HepG2 (cell line): ENCODE data around the gene FBXO10. TPM values are rescaled to one million over a fixed set of nuclear protein-coding genes. Genes with fewer than 3 reads are reported as not detected.
A peak's percentile ranks its signal among the peaks of the same experiment; 100 is the strongest.

ENCODE experiments used
- GATAD1 ChIP-seq: IDR thresholded peaks from 2 replicates; pipeline ENCODE4 v1.6.1; 2016; ENCODE audit warnings: missing genetic modification reagents, missing compliant biosample characterization
- HDAC1 ChIP-seq: sonication (generic); formaldehyde crosslinking; IDR thresholded peaks from 2 replicates; pipeline ENCODE4 v1.5.1; 2020; ENCODE audit warnings: mild to moderate bottlenecking, missing genetic modification reagents
- IKZF1 ChIP-seq: fragments of 450-650 bp; IDR thresholded peaks from 2 replicates; pipeline ENCODE4 v1.7.1; 2016
- KAT8 ChIP-seq: IDR thresholded peaks from 2 replicates; pipeline ENCODE4 v1.6.1; 2016; ENCODE audit warnings: missing genetic modification reagents, missing compliant biosample characterization
- KLF12 ChIP-seq: sonication (generic); formaldehyde crosslinking; IDR thresholded peaks from 2 replicates; pipeline ENCODE4 v1.4.0; 2020; ENCODE audit warnings: missing genetic modification reagents, borderline replicate concordance
- KLF16 ChIP-seq, 2 experiments: sonication (generic) in 1 of 2; formaldehyde crosslinking in 1 of 2; IDR thresholded peaks; 2 replicates each; pipeline versions ENCODE4 v1.6.1 to v1.8.0; 2016 to 2023; ENCODE audit warnings: missing genetic modification reagents in 2 of 2, missing compliant biosample characterization in 1 of 2
- NAIF1 ChIP-seq: sonication (generic); formaldehyde crosslinking; IDR thresholded peaks from 2 replicates; pipeline ENCODE4 v1.5.0; 2020; ENCODE audit warnings: mild to moderate bottlenecking, missing genetic modification reagents, borderline replicate concordance
- SOX13 ChIP-seq, 3 experiments: fragments of 450-650 bp in 1 of 3; sonication (generic) in 1 of 3; formaldehyde crosslinking in 1 of 3; IDR thresholded peaks in 2 of 3; conservative IDR thresholded peaks in 1 of 3; 2 replicates each; pipeline versions ENCODE4 v1.5.0 to v1.6.1; 2016 to 2020; ENCODE audit warnings: antibody characterized with exemption in 1 of 3, mild to moderate bottlenecking in 1 of 3, missing compliant biosample characterization in 1 of 3, missing genetic modification reagents in 1 of 3, moderate library complexity in 1 of 3
- SP140L ChIP-seq: sonication (generic); formaldehyde crosslinking; IDR thresholded peaks from 2 replicates; pipeline ENCODE4 v1.4.0; 2020; ENCODE audit warnings: missing genetic modification reagents, borderline replicate concordance
- TSC22D2 ChIP-seq: sonication (generic); formaldehyde crosslinking; IDR thresholded peaks from 2 replicates; pipeline ENCODE4 v1.5.1; 2020; ENCODE audit warnings: missing genetic modification reagents, mild to moderate bottlenecking, borderline replicate concordance
- ZNF337 ChIP-seq: sonication (generic); formaldehyde crosslinking; IDR thresholded peaks from 2 replicates; pipeline ENCODE4 v1.5.1; 2020; ENCODE audit warnings: missing genetic modification reagents, low read depth, mild to moderate bottlenecking, borderline replicate concordance
- ZNF550 ChIP-seq: sonication (generic); formaldehyde crosslinking; IDR thresholded peaks from 2 replicates; pipeline ENCODE4 v1.4.0; 2020; ENCODE audit warnings: mild to moderate bottlenecking, missing genetic modification reagents, borderline replicate concordance
- ZNF816 ChIP-seq: sonication (generic); formaldehyde crosslinking; IDR thresholded peaks from 2 replicates; pipeline ENCODE4 v1.8.0; 2022; ENCODE audit warnings: missing genetic modification reagents, mild to moderate bottlenecking, borderline replicate concordance
- ZSCAN25 ChIP-seq: sonication (generic); formaldehyde crosslinking; IDR thresholded peaks from 2 replicates; pipeline ENCODE4 v1.8.0; 2022; ENCODE audit warnings: mild to moderate bottlenecking, missing genetic modification reagents
- polyA plus RNA-seq, 8 experiments: library from polyadenylated mRNA; depleted of rRNA in 3 of 8; stranded (reverse) in 7 of 8; unstranded in 1 of 8; fragments of >200 nt; fragmentation: Illumina TruSeq in 4 of 8; extraction: Trizol in 4 of 8; gene quantifications; 2 replicates each; pipeline versions ENCODE4 v1.2.1 to v1.2.3, GENCODE V29; 2011 to 2016; ENCODE audit warnings: low read depth in 4 of 8, missing spikeins in 1 of 8, mixed read lengths in 1 of 8; ENCODE audit not compliant: insufficient read depth in 1 of 8
- total RNA-seq, 5 experiments: library from RNA; depleted of rRNA; stranded (reverse); fragments of >200 nt; fragmentation: Illumina TruSeq; extraction: Trizol; gene quantifications; 2 replicates each; pipeline ENCODE4 v1.2.3, GENCODE V29; 2016; ENCODE audit warnings: low read depth in 1 of 5
- TF ChIP-seq, protein P1 (sequence below): IDR thresholded peaks from 2 replicates; pipeline ENCODE4 v1.6.1; 2018; ENCODE audit warnings: missing genetic modification reagents
- TF ChIP-seq, protein P2 (sequence below): sonication (generic); formaldehyde crosslinking; IDR thresholded peaks from 2 replicates; pipeline ENCODE4 v1.4.0; 2020; ENCODE audit warnings: missing genetic modification reagents
- TF ChIP-seq, protein P3 (sequence below): sonication (generic); formaldehyde crosslinking; IDR thresholded peaks from 2 replicates; pipeline ENCODE4 v1.4.0; 2020; ENCODE audit warnings: missing genetic modification reagents, low read depth, mild to moderate bottlenecking, borderline replicate concordance
- TF ChIP-seq, protein P4 (sequence below): sonication (generic); formaldehyde crosslinking; IDR thresholded peaks from 2 replicates; pipeline ENCODE4 v1.4.0; 2020; ENCODE audit warnings: missing genetic modification reagents, borderline replicate concordance

The FBXO10 gene
- total and polyA plus RNA-seq, 2 of the 13 experiments (the other 11 are each of a cell fraction or from before 2014, with no cell fraction given) = 3.1 to 5.1 TPM

DNA sequence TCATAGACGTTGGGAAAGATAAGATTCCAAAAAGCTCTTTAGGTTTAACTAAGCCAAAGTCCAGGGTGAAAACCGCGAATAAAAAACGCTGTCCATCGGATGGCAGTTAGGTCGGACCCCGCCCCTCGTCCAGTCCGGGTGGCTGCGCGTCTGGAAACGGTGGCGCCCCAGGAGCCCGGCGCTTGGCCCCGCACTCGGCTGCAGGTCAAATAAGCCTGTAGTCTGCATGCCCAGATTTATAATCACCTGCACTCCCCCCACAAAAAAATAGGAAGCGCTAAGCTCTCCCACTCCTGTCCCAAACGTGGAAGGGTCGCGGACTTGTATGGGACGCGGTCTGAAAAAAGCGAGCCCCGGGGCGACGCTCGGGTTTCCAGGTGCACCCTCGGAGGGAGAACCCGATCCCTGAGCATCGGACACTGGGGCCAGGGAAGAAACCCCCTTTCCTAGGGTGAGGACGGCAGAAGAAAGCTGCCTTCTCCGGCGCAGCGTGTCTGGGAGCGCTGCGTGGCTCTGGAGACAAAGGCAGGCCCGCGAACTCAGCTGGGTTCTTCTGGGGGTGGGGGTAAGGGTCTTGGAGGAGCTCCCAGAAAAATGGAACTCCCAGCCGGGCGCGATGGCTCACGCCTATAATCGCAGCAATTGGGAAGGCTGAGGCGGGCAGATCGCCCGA is 110.0 kb downstream of the FBXO10 start (continued):
- TF ChIP-seq HDAC1 (CRISPR knock-in tag) (peak; percentile 25), IKZF1 (no peak), SP140L (CRISPR knock-in tag) (0 out of 2 replicates have a peak, but pooled peaks have one; percentile 41), SOX13 (IDR thresholded peaks at IDR 0.05) (no peak), SOX13 (CRISPR knock-in tag; conservative IDR thresholded peaks at IDR 0.05 in 1 of 2, IDR thresholded peaks at IDR 0.05 in 1 of 2) (no peak), TSC22D2 (no peak; the same call in 1 of the 2 replicates), ZSCAN25 (CRISPR knock-in tag) (no peak), GATAD1 (CRISPR knock-in tag) (no peak), NAIF1 (peak; percentile 30; the same call in 1 of the 2 replicates), KLF16 (CRISPR knock-in tag; IDR thresholded peaks at IDR 0.05) (peak in 1 of 2 experiments; percentile 32; a peak in 1 of 4 replicates), ZNF816 (CRISPR knock-in tag) (peak; percentile 34; the same call in 1 of the 2 replicates), ZNF337 (CRISPR knock-in tag) (no peak), KLF12 (no peak; the same call in 1 of the 2 replicates), KAT8 (no peak), ZNF550 (CRISPR knock-in tag) (no peak)
- TF ChIP-seq, protein P1, sequence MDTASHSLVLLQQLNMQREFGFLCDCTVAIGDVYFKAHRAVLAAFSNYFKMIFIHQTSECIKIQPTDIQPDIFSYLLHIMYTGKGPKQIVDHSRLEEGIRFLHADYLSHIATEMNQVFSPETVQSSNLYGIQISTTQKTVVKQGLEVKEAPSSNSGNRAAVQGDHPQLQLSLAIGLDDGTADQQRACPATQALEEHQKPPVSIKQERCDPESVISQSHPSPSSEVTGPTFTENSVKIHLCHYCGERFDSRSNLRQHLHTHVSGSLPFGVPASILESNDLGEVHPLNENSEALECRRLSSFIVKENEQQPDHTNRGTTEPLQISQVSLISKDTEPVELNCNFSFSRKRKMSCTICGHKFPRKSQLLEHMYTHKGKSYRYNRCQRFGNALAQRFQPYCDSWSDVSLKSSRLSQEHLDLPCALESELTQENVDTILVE (CRISPR knock-in tag) = 0 out of 2 replicates have a peak, but pooled peaks have one; percentile 28
- TF ChIP-seq, protein P2, sequence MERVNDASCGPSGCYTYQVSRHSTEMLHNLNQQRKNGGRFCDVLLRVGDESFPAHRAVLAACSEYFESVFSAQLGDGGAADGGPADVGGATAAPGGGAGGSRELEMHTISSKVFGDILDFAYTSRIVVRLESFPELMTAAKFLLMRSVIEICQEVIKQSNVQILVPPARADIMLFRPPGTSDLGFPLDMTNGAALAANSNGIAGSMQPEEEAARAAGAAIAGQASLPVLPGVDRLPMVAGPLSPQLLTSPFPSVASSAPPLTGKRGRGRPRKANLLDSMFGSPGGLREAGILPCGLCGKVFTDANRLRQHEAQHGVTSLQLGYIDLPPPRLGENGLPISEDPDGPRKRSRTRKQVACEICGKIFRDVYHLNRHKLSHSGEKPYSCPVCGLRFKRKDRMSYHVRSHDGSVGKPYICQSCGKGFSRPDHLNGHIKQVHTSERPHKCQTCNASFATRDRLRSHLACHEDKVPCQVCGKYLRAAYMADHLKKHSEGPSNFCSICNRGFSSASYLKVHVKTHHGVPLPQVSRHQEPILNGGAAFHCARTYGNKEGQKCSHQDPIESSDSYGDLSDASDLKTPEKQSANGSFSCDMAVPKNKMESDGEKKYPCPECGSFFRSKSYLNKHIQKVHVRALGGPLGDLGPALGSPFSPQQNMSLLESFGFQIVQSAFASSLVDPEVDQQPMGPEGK (CRISPR knock-in tag) = 0 out of 2 replicates have a peak, but pooled peaks have one; percentile 21
- TF ChIP-seq, protein P3, sequence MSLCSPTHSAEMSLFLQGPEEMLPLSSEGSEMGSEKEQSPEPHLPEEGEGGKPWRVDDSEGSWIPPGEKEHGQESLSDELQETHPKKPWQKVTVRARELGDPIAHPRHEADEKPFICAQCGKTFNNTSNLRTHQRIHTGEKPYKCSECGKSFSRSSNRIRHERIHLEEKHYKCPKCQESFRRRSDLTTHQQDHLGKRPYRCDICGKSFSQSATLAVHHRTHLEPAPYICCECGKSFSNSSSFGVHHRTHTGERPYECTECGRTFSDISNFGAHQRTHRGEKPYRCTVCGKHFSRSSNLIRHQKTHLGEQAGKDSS = no peak
- TF ChIP-seq, protein P4, sequence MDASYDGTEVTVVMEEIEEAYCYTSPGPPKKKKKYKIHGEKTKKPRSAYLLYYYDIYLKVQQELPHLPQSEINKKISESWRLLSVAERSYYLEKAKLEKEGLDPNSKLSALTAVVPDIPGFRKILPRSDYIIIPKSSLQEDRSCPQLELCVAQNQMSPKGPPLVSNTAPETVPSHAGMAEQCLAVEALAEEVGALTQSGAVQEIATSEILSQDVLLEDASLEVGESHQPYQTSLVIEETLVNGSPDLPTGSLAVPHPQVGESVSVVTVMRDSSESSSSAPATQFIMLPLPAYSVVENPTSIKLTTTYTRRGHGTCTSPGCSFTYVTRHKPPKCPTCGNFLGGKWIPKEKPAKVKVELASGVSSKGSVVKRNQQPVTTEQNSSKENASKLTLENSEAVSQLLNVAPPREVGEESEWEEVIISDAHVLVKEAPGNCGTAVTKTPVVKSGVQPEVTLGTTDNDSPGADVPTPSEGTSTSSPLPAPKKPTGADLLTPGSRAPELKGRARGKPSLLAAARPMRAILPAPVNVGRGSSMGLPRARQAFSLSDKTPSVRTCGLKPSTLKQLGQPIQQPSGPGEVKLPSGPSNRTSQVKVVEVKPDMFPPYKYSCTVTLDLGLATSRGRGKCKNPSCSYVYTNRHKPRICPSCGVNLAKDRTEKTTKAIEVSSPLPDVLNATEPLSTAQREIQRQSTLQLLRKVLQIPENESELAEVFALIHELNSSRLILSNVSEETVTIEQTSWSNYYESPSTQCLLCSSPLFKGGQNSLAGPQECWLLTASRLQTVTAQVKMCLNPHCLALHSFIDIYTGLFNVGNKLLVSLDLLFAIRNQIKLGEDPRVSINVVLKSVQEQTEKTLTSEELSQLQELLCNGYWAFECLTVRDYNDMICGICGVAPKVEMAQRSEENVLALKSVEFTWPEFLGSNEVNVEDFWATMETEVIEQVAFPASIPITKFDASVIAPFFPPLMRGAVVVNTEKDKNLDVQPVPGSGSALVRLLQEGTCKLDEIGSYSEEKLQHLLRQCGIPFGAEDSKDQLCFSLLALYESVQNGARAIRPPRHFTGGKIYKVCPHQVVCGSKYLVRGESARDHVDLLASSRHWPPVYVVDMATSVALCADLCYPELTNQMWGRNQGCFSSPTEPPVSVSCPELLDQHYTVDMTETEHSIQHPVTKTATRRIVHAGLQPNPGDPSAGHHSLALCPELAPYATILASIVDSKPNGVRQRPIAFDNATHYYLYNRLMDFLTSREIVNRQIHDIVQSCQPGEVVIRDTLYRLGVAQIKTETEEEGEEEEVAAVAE (CRISPR knock-in tag) = no peak
